ENCODE results near the gene USH1G. TPM values are rescaled to one million over a fixed set of nuclear protein-coding genes. Genes with fewer than 3 reads are reported as not detected.

USH1G gene
- total RNA-seq, 1 donor from 2014 or later, result 0.14 TPM

GRCh38 chr17:74892974-74893911, 29.8 kb downstream of the USH1G start, which contains the start of gene FADS6:
Gene FADS6, minus strand, starts transcription at chr17:74893633. Its CDS starts 38 bp downstream, at chr17:74893595.
- peak within 1 kb of the TSS; percentile 64 for H3K4me3 Mint-ChIP-seq (ENCODE audit: unreplicated experiment)
- H3K9ac ChIP-seq (ENCODE audit: low read length), result no peak within 1 kb of the TSS
- H3K9me3 ChIP-seq (ENCODE audit: insufficient read depth, low read depth, low read length), result no peaks in the 10 kb centered on the region
- H3K79me2 ChIP-seq (ENCODE audit: insufficient read depth, low read length), result no peaks in the 10 kb centered on the region
- H3K36me3 ChIP-seq (ENCODE audit: insufficient read depth, low read length), result no peaks in the 10 kb centered on the region
- no peak within 1 kb of the TSS for H3K4me3 ChIP-seq (ENCODE audit: insufficient read depth, low read depth, low read length)
- TF ChIP-seq EZH2 (IDR thresholded peaks at IDR 0.05; ENCODE audit: insufficient read depth, low read length) (peak; percentile 97), CTCF (IDR thresholded peaks at IDR 0.05; ENCODE audit: insufficient read depth, low read depth, low read length) (no peak)
- no peak within 1 kb of the TSS for H3K27ac ChIP-seq (ENCODE audit: low read depth, low read length)
- H3K9me3 Mint-ChIP-seq (ENCODE audit: unreplicated experiment), result no peaks in the 10 kb centered on the region
- no peaks in the 10 kb centered on the region for H3K4me1 Mint-ChIP-seq (ENCODE audit: low read depth, unreplicated experiment)
- DNase-seq (ENCODE audit: low read depth), result no peak
- H3K36me3 Mint-ChIP-seq (ENCODE audit: low read depth, unreplicated experiment), result no peaks in the 10 kb centered on the region
- H3K27ac Mint-ChIP-seq (ENCODE audit: unreplicated experiment), result no peak within 1 kb of the TSS
- FAIRE-seq, result no peak
- peak within 1 kb of the TSS; percentile 50 for H3K4me2 ChIP-seq (ENCODE audit: low read length)
- H2AFZ ChIP-seq (ENCODE audit: low read depth, low read length), result no peak within 1 kb of the TSS
- peaks cover 55% of the 10 kb centered on the region for H3K27me3 ChIP-seq (ENCODE audit: insufficient read depth, low read length)
- peaks cover 59% of the 10 kb centered on the region for H3K27me3 Mint-ChIP-seq (ENCODE audit: low read depth, unreplicated experiment)
- no peaks in the 10 kb centered on the region for H3K4me1 ChIP-seq (ENCODE audit: insufficient read depth, low read length)
- no peaks in the 10 kb centered on the region for H4K20me1 ChIP-seq (ENCODE audit: insufficient read depth, low read length)

GRCh38 chr17:74892013-74892841, 30.8 kb downstream of the USH1G start:
- Mint-ChIP-seq H3K27me3 (ENCODE audit: low read depth, unreplicated experiment) (peaks cover 55% of the 10 kb centered on the region), H3K27ac (ENCODE audit: unreplicated experiment) (no peak overlapping the region), H3K4me3 (ENCODE audit: unreplicated experiment) (no peak overlapping the region), H3K4me1 (ENCODE audit: low read depth, unreplicated experiment) (no peaks in the 10 kb centered on the region), H3K36me3 (ENCODE audit: low read depth, unreplicated experiment) (no peaks in the 10 kb centered on the region), H3K9me3 (ENCODE audit: unreplicated experiment) (no peaks in the 10 kb centered on the region)
- no peak overlapping the region for H2AFZ ChIP-seq (ENCODE audit: low read depth, low read length)
- peaks cover 51% of the 10 kb centered on the region for H3K27me3 ChIP-seq (ENCODE audit: insufficient read depth, low read length)
- H4K20me1 ChIP-seq (ENCODE audit: insufficient read depth, low read length), result no peaks in the 10 kb centered on the region
- H3K79me2 ChIP-seq (ENCODE audit: insufficient read depth, low read length), result no peaks in the 10 kb centered on the region
- no peak overlapping the region for H3K9ac ChIP-seq (ENCODE audit: low read length)
- no peaks in the 10 kb centered on the region for H3K9me3 ChIP-seq (ENCODE audit: insufficient read depth, low read depth, low read length)
- no peak overlapping the region for H3K27ac ChIP-seq (ENCODE audit: low read depth, low read length)
- H3K4me1 ChIP-seq (ENCODE audit: insufficient read depth, low read length), result no peaks in the 10 kb centered on the region
- FAIRE-seq, result no peak
- H3K4me2 ChIP-seq (ENCODE audit: low read length), result no peak overlapping the region
- TF ChIP-seq CTCF (IDR thresholded peaks at IDR 0.05; ENCODE audit: insufficient read depth, low read depth, low read length), result no peak
- no peak for TF ChIP-seq EZH2 (IDR thresholded peaks at IDR 0.05; ENCODE audit: insufficient read depth, low read length)
- H3K36me3 ChIP-seq (ENCODE audit: insufficient read depth, low read length), result no peaks in the 10 kb centered on the region
- DNase-seq (ENCODE audit: low read depth), result no peak
- no peak overlapping the region for H3K4me3 ChIP-seq (ENCODE audit: insufficient read depth, low read depth, low read length)

Measured in astrocyte (in vitro differentiated cells and primary cell).